CD14-positive monocyte (primary cell): Measurements from ENCODE around the gene KRTAP9-9. TPM values are rescaled to one million over a fixed set of nuclear protein-coding genes. Genes with fewer than 3 reads are reported as not detected.

Source experiments
- DNase-seq, 3 donors: peaks; one replicate each; pipeline ENCODE4 v3.0.0-alpha.2; 2011 to 2022
- H2AFZ ChIP-seq: 2 replicates; pipeline ENCODE4 v1.6.0; 2012; ENCODE audit warnings: mild to moderate bottlenecking, low read depth, low read length, inconsistent platforms; ENCODE audit not compliant: insufficient read depth, poor library complexity, severe bottlenecking
- H3K27ac ChIP-seq, 2 donors: 1 replicate in 1 of 2; 2 replicates in 1 of 2; pipeline ENCODE4 v1.5.1; 2012 to 2013; ENCODE audit warnings: low read length in 2 of 2, control low read depth in 1 of 2, inconsistent platforms in 1 of 2, low read depth in 1 of 2, mild to moderate bottlenecking in 1 of 2
- H3K27me3 ChIP-seq, 2 donors: one replicate each; pipeline versions ENCODE4 v1.6.0 to v1.6.1; 2011 to 2013; ENCODE audit warnings: low read length in 2 of 2; ENCODE audit not compliant: control insufficient read depth in 2 of 2, insufficient read depth in 2 of 2
- H3K36me3 ChIP-seq, 2 donors: replicated peaks in 1 of 2; 1 replicate in 1 of 2; 2 replicates in 1 of 2; pipeline versions ENCODE4 v1.5.1 to v1.6.1; 2012 to 2013; ENCODE audit warnings: low read length in 2 of 2, control low read depth in 1 of 2, inconsistent platforms in 1 of 2, mild to moderate bottlenecking in 1 of 2; ENCODE audit not compliant: insufficient read depth in 2 of 2, control insufficient read depth in 1 of 2
- H3K4me1 ChIP-seq, 2 donors: 1 replicate in 1 of 2; 2 replicates in 1 of 2; pipeline versions ENCODE4 v1.5.1 to v1.6.1; 2012 to 2013; ENCODE audit warnings: low read length in 2 of 2, control low read depth in 1 of 2, inconsistent platforms in 1 of 2, mild to moderate bottlenecking in 1 of 2, moderate library complexity in 1 of 2; ENCODE audit not compliant: insufficient read depth in 2 of 2, control insufficient read depth in 1 of 2
- H3K4me2 ChIP-seq: replicated peaks from 2 replicates; pipeline ENCODE3; 2012; ENCODE audit warnings: low read length, moderate library complexity, mild to moderate bottlenecking; ENCODE audit not compliant: poor library complexity, severe bottlenecking; ENCODE audit errors: extremely low read depth
- H3K4me3 ChIP-seq, 3 experiments: fragments of 200-600 bp in 1 of 3; sonication (generic) in 1 of 3; replicated peaks in 1 of 3; 1 replicate in 2 of 3; 2 replicates in 1 of 3; pipeline ENCODE4 v1.5.1; 2011 to 2013; ENCODE audit warnings: low read length in 3 of 3, mild to moderate bottlenecking in 3 of 3, control low read depth in 2 of 3, low read depth in 2 of 3, inconsistent platforms in 1 of 3, moderate library complexity in 1 of 3
- H3K79me2 ChIP-seq: 2 replicates; pipeline ENCODE4 v1.6.0; 2012; ENCODE audit warnings: mild to moderate bottlenecking, control low read depth, inconsistent platforms, low read length, moderate library complexity; ENCODE audit not compliant: insufficient read depth
- H3K9ac ChIP-seq: 2 replicates; pipeline ENCODE4 v1.6.0; 2017; ENCODE audit warnings: low read length, mild to moderate bottlenecking; ENCODE audit not compliant: insufficient read depth, poor library complexity, severe bottlenecking
- H3K9me3 ChIP-seq, 2 donors: replicated peaks in 1 of 2; 1 replicate in 1 of 2; 2 replicates in 1 of 2; pipeline versions ENCODE4 v1.5.1 to v1.6.1; 2012 to 2013; ENCODE audit warnings: low read length in 2 of 2, control low read depth in 1 of 2; ENCODE audit not compliant: control insufficient read depth in 1 of 2, insufficient read depth in 1 of 2
- H4K20me1 ChIP-seq: 2 replicates; pipeline ENCODE4 v1.6.0; 2012; ENCODE audit warnings: mild to moderate bottlenecking, low read length, control low read depth, moderate library complexity; ENCODE audit not compliant: insufficient read depth
- H3K27ac Mint-ChIP-seq, 7 donors: one replicate each; pipeline ENCODE4 v1.8.0; 2020; ENCODE audit warnings: mild to moderate bottlenecking in 7 of 7, mixed read lengths in 7 of 7, moderate library complexity in 6 of 7, inconsistent platforms in 2 of 7
- H3K27me3 Mint-ChIP-seq, 3 donors: one replicate each; pipeline ENCODE4 v1.8.0; 2021 to 2022; ENCODE audit warnings: low read depth in 3 of 3, mild to moderate bottlenecking in 3 of 3, mixed read lengths in 3 of 3, moderate library complexity in 3 of 3, inconsistent platforms in 1 of 3
- H3K36me3 Mint-ChIP-seq, 2 donors: one replicate each; pipeline ENCODE4 v1.8.0; 2020; ENCODE audit warnings: mixed read lengths in 2 of 2, inconsistent platforms in 1 of 2, mild to moderate bottlenecking in 1 of 2
- H3K4me1 Mint-ChIP-seq: one replicate; pipeline ENCODE4 v1.8.0; 2020; ENCODE audit warnings: mild to moderate bottlenecking, mixed read lengths
- H3K4me3 Mint-ChIP-seq, 2 donors: one replicate each; pipeline ENCODE4 v1.8.0; 2020; ENCODE audit warnings: mild to moderate bottlenecking in 2 of 2, mixed read lengths in 2 of 2, moderate library complexity in 1 of 2
- H3K9me3 Mint-ChIP-seq, 7 donors: one replicate each; pipeline ENCODE4 v1.8.0; 2020 to 2022; ENCODE audit warnings: mixed read lengths in 7 of 7, mild to moderate bottlenecking in 6 of 7, moderate library complexity in 6 of 7, inconsistent platforms in 2 of 7
- WGBS: methylation state at CpG from one replicate; pipeline ENCODE4 v1.1.5; 2013; ENCODE audit warnings: missing lambda C conversion rate; ENCODE audit not compliant: insufficient coverage; 5-methylcytosine and 5-hydroxymethylcytosine counted together
- intact Hi-C, 2 donors: fragments of 100-400 bp; cut with micrococcal nuclease; formaldehyde crosslinking; loops; one replicate each; pipeline versions ENCODE4 v1.15.0 to v1.15.1; 2023
- polyA plus RNA-seq, 3 donors: library from polyadenylated mRNA; depleted of rRNA in 1 of 3; unstranded in 2 of 3; stranded (reverse) in 1 of 3; fragments of 300-500 nt in 2 of 3; fragments of >200 nt in 1 of 3; fragmentation: Illumina TruSeq in 2 of 3; gene quantifications; 1 replicate in 2 of 3; 2 replicates in 1 of 3; pipeline ENCODE4 v1.2.3, GENCODE V29; 2012 to 2021
- TF ChIP-seq, protein P1 (sequence below): fragments of 200-600 bp; IDR thresholded peaks from one replicate; pipeline ENCODE4 v1.8.0; 2022; ENCODE audit warnings: antibody characterized with exemption, mild to moderate bottlenecking

KRTAP9-9 gene
- polyA plus RNA-seq, 3 donors, result not detected

DNA sequence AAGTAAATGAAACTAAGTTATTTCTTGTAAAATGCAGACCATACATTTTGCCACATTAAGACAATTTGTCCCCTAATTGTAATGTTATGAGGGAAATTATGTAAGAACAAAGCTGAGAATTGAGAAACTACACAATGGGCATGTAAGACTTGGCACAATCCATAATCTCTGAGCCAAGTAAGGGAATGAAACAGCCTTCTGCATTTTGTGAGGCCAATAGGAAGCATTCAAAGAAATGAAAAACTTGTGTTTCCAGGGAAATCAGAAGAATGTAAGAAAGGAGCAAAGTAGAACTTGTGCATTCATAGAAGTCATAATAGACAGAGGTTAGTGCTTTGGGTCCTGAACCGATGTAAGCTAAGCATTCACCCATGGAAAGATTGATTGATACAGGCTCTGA, 3.9 kb upstream of the KRTAP9-9 start:
- H3K79me2 ChIP-seq, result no peaks in the 10 kb centered on the region
- H3K27me3 Mint-ChIP-seq, result peaks cover 0 to 12% (median 10%) of the 10 kb centered on the region in 3 donors
- no peaks in the 10 kb centered on the region for H3K36me3 Mint-ChIP-seq
- intact Hi-C loops, result no loop called here
- no peak overlapping the region for H3K9ac ChIP-seq
- WGBS, result no CpG with 5 or more reads among the region's 1 CpG
- H3K4me3 ChIP-seq, result no peak overlapping the region
- H3K27ac ChIP-seq, result no peak overlapping the region
- peaks cover 0 to 4% (median 0%) of the 10 kb centered on the region in 7 donors for H3K9me3 Mint-ChIP-seq
- TF ChIP-seq, protein P1, sequence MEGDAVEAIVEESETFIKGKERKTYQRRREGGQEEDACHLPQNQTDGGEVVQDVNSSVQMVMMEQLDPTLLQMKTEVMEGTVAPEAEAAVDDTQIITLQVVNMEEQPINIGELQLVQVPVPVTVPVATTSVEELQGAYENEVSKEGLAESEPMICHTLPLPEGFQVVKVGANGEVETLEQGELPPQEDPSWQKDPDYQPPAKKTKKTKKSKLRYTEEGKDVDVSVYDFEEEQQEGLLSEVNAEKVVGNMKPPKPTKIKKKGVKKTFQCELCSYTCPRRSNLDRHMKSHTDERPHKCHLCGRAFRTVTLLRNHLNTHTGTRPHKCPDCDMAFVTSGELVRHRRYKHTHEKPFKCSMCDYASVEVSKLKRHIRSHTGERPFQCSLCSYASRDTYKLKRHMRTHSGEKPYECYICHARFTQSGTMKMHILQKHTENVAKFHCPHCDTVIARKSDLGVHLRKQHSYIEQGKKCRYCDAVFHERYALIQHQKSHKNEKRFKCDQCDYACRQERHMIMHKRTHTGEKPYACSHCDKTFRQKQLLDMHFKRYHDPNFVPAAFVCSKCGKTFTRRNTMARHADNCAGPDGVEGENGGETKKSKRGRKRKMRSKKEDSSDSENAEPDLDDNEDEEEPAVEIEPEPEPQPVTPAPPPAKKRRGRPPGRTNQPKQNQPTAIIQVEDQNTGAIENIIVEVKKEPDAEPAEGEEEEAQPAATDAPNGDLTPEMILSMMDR, result no peak
- no peaks in the 10 kb centered on the region for H3K9me3 ChIP-seq
- H3K27ac Mint-ChIP-seq, result no peak overlapping the region
- no peak overlapping the region for H2AFZ ChIP-seq
- H3K27me3 ChIP-seq, result no peaks in the 10 kb centered on the region
- no peaks in the 10 kb centered on the region for H4K20me1 ChIP-seq
- H3K4me1 Mint-ChIP-seq, result no peaks in the 10 kb centered on the region
- no peaks in the 10 kb centered on the region for H3K36me3 ChIP-seq
- H3K4me3 Mint-ChIP-seq, result no peak overlapping the region
- no peak for DNase-seq
- no peak overlapping the region for H3K4me2 ChIP-seq
- no peaks in the 10 kb centered on the region for H3K4me1 ChIP-seq

DNA sequence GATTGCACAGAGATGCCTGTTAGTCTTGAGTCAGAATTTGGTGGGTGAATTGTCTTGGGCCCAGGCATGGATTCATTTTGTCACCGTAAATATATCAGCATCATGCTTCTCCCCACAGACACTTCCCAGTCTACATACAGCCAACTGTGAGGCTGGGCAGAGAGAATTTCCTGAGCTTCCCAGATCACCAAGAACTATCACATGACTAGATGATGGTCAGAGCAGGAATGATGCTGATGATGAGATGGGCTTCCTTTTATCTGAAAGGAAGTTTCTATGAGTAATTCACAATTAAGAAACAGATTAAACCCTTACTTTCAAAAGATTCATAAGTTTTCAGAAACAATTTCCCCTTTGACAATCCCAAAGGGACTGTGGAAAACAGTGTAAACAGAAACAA, 323 bp upstream of the KRTAP9-9 start:
- Histone ChIP-seq H3K27me3 (peaks cover 0 to 4% of the 10 kb centered on the region in 2 donors), H3K27ac (no peak overlapping the region), H3K9me3 (no peaks in the 10 kb centered on the region), H3K4me2 (no peak overlapping the region), H4K20me1 (no peaks in the 10 kb centered on the region), H3K4me3 (no peak overlapping the region), H3K79me2 (no peaks in the 10 kb centered on the region), H3K36me3 (no peaks in the 10 kb centered on the region), H3K4me1 (no peaks in the 10 kb centered on the region), H3K9ac (no peak overlapping the region), H2AFZ (no peak overlapping the region)
- no peaks in the 10 kb centered on the region for H3K36me3 Mint-ChIP-seq
- peaks cover 0 to 10% (median 10%) of the 10 kb centered on the region in 3 donors for H3K27me3 Mint-ChIP-seq
- H3K4me1 Mint-ChIP-seq, result no peaks in the 10 kb centered on the region
- intact Hi-C loops, result no loop called here
- no peak overlapping the region for H3K27ac Mint-ChIP-seq
- TF ChIP-seq, protein P1, result no peak
- DNase-seq, result no peak
- no peak overlapping the region for H3K4me3 Mint-ChIP-seq
- WGBS, result no CpG with 5 or more reads among the region's 1 CpG
- peaks cover 0 to 1% (median 0%) of the 10 kb centered on the region in 7 donors for H3K9me3 Mint-ChIP-seq
